NCI-H2196 treated with DMSO at 0.1 percent for 48 hours (cell line): ENCODE measurements around the gene COTL1.
"Not testable (repeated sequence)": the region's sequence is repeated elsewhere in the genome, so short reads cannot be mapped to it uniquely, and the experiment has no call there.

ENCODE experiments used
- DNase-seq: peaks from one replicate; lab custom pipeline; 2025; ENCODE audit not compliant: unreplicated experiment; lab: John Stamatoyannopoulos, UW

COTL1 gene

DNA sequence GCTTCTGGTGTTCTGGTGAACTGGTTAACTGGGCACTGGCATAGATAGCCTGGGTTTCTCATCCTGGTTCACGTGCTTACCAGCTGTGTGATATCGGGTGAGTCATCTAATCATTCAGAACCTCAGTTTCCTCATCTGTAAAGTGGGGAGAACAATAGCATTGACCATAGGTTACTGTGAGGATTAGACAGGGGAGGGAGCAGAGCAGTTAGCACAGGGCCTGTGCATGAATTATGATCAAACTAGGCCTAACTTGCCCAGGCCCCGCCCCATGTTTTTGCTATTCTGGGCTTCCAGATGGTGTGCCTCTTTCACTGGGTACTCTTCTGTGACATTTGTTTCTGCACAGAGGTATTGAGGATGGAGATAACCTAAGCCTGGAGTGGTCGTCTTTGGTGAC, 25.8 kb upstream of the COTL1 start:
- DNase-seq: no peak

DNA sequence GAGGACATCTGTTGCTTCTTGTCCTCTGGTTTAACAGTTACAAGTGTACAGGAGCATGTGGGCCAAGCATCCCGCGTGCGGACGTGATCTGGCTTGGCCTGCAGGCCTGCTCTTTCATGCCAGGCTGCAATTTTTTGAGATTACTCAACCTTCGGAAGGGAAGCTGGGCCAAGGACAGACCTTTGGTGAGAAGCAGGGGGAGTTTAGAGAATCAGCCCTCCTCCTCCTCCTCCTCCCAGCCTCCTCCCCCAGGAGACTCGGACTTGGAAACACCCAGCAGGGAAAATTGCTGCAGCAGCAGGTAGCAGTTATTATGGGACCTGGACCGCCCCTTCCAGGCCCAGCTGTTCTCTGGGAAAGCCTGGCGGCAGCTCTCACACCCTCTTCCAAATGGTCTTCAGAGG, 25.3 kb upstream of the COTL1 start:
- DNase-seq: no peak

DNA sequence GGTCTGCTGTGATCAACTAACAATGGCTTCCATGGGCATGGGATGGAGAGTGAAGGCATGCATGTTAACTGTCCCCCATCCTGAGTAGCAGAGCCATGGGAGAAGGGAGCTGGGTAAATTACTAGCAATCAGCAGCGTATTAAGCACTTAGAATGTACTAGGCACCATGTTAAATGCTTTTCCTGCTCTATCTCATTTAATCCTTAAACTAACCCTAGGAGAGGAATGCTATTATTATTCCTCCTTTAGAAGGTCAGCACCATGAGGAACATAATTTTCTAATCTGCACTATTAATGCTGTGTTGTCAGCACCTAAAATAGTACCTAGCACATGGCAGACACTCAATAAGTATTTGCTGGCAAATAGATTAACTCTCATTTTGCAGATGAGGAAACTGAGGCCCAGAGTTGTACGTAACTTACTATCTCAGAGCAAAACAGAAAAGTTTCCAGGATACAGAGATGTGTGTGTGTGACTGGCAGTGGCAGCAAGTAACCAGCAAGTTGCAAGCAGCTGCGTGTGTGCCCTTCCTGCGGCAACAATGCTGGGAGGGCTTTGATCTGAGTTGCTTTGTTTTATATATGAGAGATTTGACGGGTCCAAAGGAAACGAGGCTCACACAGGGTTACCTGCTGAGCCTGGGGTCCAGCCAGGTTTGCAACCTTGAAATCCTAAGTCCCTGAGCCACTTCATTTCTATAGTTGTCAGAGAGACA, 23.9 kb upstream of the COTL1 start:
- no peak for DNase-seq

DNA sequence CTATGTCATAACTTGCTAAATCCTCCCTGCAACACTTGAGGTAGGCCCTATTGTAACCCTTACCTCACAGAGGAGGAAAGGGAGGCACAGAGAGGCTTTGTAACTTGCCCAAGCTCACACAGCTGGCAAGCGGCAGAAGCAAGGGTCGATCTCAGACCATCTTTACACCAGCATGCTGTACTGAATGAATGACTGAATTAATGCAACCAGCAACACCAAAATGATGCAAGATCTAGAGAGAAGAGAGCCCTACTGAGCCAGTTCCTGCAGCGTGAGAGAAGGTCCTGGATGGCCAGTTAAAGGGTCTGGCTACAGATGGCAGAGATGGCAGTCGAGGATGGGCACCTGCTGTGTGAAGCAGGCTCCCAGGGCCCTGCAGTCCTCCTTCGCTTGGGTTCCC, 22.3 kb upstream of the COTL1 start:
- no peak for DNase-seq

DNA sequence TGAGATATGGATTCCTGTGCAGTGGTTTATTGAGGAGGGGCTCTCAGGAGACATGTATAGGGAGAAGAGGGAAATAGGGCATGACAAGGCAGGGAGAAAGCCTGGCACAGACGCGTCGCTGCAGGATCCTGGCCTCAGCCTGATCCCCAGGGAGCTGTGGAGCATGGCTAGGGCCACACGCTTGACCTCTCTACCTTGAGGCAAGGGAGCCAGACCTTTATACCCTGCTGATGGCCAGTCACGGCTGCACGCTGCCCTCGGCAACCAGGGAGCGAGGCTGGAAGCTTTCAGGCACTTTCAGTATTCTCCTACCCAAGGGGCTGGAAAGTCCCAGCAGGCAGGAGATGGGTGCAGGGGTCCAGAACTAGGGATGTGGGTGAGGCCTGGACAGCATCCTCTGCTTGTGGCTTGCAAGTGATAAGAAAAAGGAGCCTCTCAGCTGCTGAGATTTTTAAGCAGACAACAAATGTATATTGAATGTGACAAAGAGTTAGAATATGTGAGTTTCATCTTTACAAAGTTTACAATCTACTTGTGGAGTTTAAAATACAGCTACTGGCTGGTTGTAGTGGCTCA, 20.4 kb upstream of the COTL1 start:
- DNase-seq: no peak

DNA sequence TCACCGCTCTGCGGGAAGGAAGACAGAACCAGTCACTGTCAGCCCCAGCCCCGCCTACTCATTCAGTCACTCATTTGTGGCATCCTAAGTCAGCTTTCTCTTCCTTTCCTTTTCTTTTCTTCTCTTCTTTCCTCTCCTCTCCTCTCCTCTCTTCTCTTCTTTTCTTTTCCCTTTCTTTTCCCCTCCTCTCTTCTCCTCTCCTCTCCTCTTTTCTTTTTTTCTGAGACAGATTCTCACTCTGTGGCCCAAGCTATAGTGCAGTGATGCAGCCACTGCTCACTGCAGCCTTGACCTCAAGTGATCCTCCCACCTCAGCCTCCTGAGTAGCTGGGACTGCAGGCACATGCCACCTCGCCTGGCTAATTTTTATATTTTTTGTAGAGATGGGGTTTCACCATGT, 19.8 kb upstream of the COTL1 start:
- DNase-seq: no peak

DNA sequence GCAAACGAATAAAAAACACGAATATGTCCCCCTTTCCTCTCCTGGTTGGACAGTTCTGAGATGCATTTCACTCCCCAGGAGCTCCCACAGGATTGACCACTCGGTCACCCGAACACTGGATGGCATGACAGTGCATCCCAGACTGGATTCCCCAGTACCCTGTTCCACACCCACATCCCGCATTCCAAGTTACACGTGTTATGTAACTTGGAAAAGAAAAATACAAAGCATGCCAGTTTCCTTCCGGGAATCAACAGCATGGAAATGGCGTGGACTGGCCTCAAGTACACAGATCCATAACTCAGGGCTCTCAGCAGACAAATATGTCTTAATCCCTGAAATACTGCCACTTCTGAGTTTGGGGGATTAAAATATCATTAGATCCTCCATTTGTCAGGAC, 17.8 kb upstream of the COTL1 start:
- DNase-seq: no peak

DNA sequence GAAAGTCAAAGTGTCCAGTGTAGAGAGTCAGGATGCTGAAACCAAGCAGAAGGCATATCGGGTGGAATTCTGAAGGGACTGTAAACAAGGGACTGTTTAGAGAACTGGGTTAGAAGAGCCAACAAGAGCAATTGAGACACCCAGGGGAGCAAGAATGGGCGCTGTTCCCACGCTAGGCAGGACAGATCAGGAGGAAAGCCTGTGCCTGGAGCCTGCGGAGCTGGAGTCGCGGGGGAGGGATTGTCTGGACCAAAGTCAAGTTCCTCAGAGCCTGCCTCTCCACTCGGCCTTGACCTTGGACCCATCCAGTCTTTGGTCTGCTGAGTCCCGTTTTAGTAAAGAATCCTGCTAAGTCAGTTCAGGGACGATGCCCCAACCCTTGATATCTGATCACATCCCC, 15.7 kb upstream of the COTL1 start:
- no peak for DNase-seq

DNA sequence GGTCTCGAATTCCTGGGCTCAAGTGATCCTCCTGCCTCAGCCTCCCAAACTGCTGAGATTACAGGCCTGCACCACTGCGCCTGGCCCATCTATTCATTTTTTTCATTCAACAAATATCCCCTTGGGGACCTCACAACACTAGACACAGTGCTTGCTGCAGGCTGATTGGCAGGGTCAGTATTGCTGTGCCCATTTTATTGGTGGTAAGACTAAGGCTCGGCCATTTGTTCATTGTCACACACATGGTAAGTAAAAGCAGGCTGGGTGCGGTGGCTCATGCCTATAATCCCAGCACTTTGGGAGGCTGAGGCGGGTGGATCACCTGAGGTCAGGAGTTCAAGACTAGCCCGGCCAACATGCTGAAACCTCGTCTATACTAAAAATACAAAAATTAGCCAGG, 15.0 kb upstream of the COTL1 start:
- DNase-seq: not testable (repeated sequence)

DNA sequence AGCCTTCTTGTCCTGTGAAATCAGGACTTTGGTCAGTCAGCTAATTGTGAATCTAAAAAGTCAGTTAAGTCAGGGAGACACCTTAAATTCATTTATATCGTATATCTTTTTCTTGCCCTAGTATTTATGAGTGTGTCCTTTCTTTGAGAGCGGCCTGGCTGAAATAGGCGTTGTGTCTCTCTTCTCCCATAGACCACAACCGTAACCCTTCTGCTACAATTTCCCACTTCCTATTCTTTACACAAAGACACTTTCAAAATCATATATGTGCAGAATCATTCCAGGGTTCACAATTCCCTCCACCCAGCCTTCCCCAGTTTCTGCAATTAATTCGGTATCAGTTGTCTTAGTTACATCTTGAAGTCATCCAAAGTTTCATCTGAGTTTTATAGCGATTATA, 14.0 kb upstream of the COTL1 start:
- DNase-seq: no peak

DNA sequence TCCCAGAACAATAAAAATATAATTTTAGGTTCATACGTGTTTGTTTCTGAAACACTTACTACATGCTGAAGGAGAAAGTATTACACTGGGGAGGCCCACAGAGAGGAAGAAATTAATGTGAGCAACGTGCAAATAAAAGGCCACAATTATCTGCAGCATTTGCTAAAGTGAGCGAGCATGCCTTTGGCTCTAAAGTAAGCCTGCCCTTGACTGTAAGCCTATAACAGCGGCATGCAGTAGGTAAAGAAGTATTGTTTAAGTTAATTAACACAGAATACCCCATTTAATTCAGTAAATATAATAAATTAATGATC, 13.2 kb upstream of the COTL1 start:
- DNase-seq: no peak

DNA sequence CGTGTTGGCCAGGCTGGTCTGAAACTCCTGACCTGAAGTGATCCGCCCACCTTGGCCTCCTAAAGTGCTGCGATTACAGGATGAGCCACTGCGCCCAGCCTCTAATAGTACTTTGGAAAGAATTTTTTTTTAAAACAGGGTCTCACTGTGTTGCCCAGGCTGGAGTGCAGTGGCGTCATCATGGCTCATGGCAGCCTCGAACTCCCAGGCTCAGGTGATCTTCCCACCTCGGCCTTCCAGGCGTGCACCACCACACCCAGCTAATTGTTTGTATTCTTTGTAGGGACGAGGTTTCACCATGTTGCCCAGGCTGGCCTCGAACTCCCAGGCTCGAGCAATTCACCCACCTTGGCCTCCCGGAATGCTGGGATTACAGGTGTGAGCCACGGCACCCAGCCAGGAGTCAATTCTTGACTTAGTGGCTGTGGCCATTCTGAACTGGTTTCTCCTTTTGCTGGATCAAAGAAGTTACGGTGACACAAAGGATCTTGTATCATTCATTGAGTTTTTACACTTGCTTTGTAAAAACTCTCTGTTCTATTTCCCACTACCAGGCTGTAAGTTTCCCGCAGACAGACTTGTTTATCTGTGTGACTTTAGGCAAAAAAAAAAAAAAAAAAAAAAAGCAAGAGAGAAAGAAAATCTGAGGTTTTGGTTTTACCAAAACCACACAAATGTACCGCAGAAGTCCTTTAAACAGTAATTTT, 12.7 kb upstream of the COTL1 start:
- DNase-seq: no peak

DNA sequence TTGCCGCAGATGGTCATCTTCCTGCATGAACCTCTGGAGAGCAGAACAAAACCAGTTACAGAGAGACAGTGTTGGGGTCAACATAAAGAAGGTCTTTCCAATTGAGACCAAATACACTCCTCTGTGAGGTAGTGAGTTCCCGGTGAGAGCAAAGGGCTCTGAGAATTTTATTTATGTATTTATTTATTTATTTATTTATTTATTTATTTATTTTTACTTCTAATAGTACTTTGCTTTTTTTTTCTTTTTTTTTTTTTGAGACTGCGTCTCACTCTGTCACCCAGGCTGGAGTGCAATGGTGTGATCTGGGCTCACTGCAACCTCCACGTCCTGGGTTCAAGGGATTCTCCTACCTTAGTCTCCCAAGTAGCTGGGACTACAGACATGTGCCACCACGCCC, 12.1 kb upstream of the COTL1 start:
- DNase-seq: no peak

DNA sequence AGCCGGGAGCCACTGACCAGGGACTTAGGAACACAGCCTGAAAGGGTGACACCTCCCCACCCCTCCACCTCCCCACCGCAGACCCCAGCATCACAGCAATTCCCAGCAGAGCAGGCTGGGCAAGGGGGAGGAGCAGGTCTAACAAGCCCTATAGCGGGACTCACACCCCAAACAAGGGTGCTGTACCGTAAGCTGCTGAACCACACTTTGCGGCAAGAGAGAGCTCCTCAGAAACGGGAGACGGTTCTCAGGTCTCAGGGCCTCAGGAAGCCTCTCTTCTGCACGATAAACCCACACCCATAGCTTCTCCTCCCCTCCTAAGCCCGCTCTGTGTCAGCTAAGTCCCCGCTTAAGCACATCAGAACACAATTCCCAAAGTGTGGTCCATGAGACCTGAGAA, 11.7 kb upstream of the COTL1 start:
- no peak for DNase-seq

DNA sequence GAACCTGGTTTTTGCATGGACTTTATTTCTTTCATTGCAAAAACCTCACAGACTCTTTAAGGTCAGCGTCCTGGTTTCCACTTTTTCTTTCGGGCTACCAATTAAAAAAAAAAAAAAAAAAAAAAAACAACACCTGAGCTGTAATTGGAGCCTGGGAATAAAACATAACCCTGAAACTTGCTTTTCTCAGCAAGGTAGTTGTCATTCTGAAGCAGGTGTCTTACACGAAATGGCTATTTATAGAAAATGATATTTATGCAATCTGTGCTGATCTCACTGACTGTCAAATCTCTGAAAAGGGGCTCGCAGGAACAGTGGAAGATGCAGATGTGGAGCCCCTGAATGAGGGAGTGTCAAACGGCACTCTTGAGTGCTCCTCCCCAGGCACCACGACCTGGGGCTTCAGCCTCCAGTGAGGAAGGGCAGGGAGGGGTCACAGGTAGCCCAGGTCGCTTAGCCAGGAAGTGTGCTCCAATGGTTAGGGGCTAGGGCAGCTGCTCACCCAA, 10.4 kb upstream of the COTL1 start:
- DNase-seq: no peak

DNA sequence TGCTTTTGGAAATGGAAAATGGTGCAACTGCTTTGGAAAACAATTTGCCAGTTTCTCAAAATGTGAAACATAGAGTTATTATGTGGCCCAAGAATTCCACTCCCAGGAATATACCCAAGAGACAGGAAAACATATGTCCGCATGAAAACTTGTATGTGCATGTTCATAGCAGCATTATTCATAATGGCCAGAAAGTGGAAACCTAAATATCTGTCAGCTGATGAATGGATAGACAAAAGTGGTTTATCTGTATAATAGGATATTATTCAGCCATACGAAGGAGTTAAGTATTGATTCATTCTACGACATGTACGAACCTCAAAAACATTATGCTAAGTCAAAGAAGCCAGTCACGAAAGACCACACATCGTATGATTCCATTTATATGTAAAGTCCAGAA, 7.7 kb upstream of the COTL1 start:
- no peak for DNase-seq

DNA sequence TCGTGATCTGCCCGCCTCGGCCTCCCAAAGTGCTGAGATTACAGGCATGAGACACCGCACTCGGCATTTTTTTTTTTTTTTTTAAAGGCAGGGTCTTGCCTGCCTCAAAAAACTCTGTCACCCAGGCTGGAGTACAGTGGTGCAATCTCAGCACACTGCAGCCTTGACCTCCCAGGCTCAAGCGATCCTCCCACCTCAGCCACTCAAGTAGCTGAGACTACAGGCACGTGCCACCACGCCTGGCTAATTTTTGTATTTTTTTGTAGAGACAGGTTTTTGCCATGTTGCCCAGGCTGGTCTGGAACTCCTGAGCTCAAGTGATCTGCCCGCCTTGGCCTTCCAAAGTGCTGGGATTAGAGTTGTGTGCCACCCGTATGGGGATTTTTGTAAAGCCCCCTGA, 3.0 kb upstream of the COTL1 start:
- not testable (repeated sequence) for DNase-seq

DNA sequence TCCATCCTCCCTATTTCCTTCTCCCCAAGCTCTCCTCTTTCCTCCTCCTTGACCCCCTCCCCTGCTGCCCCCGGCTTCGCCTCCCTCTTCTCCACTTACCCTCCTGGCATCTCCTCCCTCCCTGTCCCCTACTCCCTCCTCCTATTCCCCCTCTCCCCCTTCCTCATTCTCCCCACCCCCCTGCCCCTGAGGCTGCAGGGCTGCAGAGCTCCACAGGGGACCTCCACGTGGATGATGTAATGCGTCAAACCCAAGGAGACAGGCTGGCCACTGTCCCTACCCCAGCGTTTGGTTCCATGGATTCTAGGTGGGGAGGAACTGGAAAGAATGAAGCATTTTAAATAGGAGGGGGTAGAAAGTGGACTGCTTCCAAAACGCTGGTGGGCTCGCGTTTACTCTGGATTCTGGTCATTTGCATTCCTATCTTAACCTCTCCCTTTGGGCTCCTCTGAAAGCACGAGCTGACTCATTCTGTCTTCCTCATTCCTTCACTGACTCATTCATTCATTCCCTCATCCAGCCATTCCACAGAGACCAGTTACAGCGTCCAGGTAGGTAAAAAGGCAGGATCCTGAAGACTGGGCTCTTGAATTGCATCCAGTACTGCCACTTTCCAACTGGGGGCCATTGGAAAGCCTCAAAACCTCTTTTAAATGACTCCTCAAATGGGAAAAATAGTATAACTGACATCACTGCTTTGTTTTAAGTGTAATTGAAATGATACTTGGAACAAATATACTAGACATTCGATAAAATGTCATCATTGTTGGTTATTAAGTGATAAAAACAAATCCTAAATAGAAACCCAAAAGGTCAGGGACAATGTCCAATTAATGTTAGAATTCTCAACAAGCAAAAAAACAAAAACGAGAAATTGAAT, 943 bp upstream of the COTL1 start:
- DNase-seq: no peak

DNA sequence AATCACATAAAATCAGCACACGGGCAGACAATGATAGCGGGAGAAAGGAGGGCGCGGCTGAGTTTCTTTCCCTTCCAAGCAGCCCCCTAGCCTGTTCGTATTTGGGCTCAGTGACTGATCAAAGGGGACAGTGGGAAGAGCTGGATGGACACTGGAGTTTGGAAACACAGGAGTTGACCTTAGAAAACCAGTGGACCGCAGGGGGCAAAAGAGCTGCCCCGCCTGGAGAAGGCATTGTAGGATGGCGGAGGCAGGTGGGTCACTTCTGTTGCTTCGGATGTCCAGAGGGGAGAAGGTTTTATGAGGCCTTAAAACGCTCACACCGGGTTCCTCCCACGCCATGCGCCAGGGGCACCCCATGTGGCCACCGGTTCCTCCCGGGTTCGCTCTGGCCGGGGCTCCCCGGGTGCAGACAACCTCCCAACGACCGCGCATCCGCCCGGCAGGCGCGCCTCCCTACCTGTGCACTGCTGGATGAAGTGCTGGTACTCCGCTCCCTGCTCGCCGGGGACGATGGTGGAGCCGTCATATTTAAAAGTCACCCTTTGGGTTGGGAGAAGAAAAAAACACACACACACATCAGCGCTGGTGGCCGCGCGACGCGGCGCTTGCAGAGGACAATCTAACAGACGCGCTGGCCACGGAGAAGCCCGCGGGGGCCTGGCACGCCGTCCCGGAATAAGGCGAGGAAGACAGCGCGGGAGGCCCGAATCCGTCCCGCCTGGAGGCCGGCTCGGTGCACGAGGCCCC, 662 bp downstream of the COTL1 start:
- DNase-seq: no peak

DNA sequence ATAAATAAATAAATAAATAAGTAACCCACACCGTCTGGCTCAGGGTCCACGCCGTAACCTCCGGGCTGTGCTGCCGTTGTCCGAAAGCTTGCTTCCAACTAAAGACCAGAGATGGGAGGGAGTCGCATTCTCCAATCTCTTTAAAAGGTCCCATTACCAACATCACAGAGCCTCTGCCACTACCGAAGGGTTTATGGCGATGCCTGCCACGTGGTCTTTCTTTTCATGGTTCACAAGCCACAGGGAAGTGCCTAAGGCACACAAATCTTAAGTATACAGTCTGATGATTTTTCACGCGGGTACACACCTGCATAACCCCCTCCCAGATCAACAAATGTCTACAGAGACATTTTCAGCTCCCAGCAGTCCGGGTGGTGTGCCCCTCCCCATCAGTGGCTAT, 1.4 kb downstream of the COTL1 start:
- DNase-seq: no peak
